Left renal pelvis (tissue), 4 donors: Measurements from ENCODE around the gene KRT33A. TPM values are rescaled to one million over a fixed set of nuclear protein-coding genes. Genes with fewer than 3 reads are reported as not detected.

ENCODE experiments used
- DNase-seq, 4 donors: peaks; one replicate each; pipeline ENCODE4 v3.0.0-alpha.2; 2013; ENCODE audit warnings: low read depth in 4 of 4, low spot score in 3 of 4
- polyA plus RNA-seq, 4 donors: library from polyadenylated mRNA; unstranded; fragments of 120-200 nt; gene quantifications; one replicate each; pipeline ENCODE4 v1.2.1, GENCODE V29; 2013; ENCODE audit not compliant: insufficient read length in 4 of 4

Gene KRT33A
- polyA plus RNA-seq, 4 donors, result not detected

- no peak for DNase-seq
Measured at GRCh38 chr17:41332239-41332638, 18.4 kb downstream of the KRT33A start.

DNA sequence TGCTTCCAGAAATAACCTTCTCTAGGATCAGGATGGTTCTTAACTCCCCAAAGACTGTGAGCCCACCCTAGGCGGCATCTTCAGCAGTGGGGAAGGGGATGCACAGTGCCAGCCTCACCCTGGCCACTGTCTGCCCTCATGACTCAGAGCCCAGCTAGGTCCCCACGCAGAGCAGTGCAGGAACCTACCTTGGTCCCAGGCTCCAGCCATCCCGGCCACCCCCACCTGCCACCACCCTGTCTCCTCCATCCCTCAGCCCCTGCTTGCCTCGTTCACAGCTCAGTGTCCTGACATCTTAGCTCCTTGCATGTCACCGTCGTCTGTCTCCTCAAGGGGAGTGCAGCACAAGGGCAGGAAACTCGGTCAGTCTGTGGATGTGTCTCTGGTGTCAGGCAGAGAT lies 19.0 kb downstream of the KRT33A start:
- no peak for DNase-seq

GRCh38 chr17:41329279-41329948 lies 21.2 kb downstream of the KRT33A start:
- no peak for DNase-seq

- DNase-seq, result no peak
Measured at GRCh38 chr17:41328207-41328606, 22.4 kb downstream of the KRT33A start.

- no peak for DNase-seq
Measured at GRCh38 chr17:41327411-41328120, 23.1 kb downstream of the KRT33A start.

DNA sequence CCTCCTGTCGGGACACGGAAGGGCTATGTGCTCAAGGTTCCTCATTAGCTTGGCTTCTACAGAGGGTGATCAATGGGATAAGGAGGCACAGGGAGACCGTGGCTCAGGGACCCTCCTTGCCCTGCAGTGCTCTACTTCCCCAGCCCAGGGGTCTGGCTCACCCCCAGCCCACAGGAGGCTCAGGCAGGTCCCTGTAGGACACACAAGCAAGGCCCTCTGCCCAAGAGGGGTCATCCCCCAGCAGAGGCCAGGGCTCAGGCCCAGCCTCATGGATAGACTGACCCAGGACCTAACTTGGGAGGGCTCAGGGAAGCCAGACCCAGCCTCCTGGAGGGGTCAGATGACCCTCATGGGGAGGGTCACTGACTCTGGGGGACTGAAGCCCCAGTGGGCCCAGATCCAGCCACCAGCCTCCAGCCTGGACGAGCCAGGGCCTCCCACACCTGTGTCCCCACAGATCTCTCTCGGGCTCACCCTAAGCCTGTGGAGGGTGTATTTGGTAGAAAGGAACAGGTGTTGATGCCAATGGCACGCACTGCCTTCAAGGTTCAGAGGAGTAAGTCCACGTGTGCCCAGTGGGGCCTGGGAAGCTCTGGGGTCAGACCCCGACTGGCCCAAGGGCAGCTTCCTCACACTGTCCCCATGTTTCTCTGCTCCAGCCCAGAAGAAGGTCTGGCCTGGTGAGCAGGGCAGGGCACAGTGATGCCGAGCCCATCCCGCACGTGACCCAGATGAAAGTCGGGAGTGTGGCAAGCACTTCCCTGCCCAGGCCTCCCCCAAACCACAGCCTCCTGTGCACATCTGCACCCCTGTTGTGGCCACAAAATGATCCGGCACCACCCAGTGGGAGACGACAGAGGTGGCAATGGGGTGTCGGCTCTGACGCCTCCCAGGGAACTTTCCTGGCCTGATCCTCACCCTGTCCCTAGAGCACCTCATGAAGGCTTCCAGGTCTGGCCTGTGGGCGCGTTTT lies 24.2 kb downstream of the KRT33A start:
- DNase-seq, result no peak

GRCh38 chr17:41325611-41326010 lies 25.0 kb downstream of the KRT33A start:
- no peak for DNase-seq

- DNase-seq, result no peak
Measured at GRCh38 chr17:41325126-41325525, 25.5 kb downstream of the KRT33A start.

DNA sequence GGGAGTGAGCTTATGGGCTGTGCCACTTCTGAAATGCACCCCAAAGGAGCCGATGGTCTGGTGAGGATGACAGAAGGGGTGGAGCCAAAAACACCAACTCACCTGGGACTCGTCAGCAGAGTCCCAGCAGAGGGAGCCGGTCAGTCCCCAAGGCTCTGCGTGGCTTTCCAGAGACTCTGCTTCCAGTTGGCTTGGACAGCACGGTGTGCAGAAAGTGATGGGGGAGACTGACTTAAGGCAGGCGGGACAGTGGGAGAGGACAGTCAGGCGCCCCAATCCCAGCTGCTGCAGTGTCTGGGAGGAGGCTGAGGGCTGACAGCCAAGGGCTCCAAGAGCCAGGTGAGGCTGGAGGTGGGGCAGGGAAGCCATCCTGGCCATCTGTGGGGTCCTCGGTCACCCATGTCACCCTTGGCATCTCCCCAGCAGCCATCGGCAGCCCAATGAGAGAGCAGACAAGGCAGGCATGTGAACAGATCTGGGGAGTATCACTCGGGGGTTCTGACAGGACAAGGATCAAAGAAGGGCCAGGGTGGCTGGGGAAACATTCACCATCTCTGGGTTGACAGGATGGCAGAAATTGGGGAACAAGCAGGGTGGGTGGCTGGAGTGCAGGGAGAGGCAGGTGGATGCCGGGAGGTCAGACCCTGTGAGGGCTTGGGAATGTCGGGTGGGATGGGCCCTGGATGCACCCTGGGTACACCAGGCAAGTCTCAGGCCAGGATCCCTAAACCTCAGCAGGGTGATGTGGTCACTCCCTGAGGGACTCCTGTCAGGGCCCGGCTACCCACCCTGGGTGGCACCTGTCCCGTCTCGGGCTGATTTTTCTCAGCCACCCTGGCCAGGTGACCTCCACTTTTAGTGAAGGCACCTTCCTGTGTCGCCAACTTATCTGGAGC lies 26.2 kb downstream of the KRT33A start:
- DNase-seq, result no peak

DNA sequence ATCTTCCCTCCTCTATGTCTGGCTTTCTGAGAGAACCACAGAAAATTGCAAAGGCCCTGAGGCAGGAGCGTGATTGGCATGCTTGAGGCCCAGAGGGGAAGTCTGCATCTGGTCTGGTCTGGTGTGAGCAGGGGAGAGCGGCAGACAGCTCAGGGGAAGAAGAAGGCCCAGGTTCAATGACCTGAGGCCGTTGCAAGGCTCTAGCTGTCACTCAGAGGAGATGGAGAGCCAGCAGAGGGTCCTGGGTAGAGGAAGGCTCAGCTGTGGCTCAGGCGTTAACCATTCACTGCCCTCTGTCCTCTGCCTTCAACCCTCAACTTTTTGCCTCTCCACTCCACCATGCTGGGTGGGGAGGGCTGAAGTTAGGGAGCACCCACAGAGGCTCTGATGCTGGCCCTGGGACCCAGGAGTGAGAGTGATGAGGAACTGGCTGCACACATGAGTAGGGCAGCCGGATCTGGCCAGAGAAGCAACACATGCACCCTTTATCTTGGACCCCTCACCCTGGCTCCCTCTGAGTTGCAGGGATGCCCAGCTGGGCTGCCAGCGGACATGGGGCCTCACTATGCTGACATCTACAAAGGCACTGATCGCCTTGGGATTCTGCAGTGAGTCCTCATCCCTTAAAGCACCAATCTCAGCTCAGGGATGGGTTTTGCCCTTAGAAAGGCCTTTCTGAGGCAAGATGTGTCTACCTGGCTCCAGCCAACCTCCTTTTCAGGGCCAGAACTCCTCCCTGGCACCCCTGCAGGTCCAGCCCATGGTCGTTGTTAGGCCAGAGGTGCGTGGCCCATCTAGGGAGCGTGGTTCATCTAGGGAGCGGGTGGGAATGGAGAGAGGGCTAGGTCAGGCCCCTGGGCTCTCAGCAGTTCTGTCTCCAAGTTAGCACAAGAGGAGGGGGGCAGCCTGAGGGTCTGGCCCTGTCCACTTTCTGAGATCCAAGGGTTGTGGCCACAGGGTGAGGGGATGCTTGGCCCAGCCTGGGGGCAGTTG lies 27.4 kb downstream of the KRT33A start:
- DNase-seq, result no peak

DNA sequence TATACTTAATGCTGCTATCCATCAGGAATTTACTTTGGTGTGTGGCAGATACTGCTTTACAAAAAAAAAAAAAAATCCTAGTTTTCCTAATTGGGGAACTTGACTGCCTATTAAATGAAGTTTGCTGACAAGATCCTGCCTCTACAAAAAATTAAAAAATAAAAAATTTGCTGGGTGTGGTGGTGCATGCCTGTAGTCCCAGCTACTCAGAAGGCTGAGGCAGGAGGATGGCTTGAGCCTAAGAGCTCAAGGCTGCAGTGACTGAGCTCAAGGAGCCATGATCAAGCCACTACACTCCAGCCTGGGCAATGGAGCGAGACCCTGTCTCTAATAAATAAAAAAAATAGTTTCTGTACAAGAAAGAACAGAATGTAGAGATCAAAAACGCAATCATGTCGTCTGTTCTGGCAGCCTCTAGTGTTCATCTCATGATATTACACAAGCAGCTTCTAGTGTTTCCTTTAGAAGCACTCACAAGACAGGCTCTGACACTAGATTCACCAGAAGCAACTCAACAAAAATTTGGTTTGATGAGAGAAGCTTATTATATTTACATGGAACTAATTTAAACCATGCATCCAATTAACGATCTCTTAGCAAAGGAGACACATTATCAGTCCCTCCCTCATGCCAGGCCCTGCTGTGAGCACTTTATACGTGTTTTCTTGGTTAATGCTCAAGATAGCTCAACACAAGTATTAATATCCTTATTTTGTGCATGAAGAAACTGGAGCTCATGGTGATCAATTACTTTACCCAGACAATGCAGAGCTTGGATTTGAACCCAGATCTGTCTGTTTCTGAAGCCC lies 28.3 kb downstream of the KRT33A start:
- no peak for DNase-seq

DNA sequence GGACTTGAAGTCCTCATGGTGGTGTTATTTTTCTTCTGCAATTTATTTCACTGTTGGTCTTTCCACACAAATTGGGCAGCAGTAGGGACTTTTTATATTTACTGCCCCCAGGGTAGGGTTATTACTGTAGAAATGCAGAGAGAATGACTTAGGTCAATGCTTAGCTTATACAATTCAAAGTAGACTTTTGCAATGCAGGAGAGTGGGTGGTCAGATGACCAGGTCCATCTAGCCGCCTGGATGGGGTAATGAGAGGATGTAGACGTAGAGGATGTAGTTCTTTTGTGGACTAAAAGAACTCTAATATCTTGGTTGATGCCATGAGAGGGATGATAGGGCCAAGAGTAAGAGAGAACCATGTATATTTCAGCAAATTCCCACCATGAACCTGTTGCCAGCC lies 32.4 kb downstream of the KRT33A start:
- no peak for DNase-seq

DNA sequence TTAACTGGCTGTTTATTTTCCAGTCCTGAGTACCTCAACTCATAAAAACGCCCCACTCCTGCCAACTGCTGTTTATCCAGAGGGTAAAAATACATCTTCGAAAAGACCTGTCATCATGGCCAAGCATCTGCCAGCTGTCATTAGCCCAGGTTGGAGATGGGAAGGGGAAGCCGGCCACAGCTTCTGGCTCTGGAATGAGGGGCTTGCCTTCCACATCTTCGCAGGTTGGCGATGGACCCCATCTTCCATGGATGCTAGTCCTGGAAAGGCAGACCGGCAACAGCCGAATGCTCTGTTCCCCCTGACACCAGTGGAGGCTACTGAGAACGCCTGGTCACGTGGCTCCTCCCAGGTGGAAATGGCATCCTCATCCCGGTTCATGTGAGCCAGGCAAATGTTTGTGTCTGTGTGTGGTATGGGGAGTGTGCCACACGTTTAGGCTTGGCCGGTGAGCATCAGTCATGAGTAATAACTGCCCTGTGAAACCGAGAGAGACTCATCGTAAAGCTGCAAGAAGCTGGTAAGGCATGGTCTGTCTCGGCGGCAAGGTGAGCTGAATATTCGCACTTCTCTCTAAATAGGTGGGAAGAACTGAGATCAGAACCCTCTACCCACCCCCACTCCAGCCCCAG lies 34.7 kb downstream of the KRT33A start:
- no peak for DNase-seq

- no peak for DNase-seq
Measured at GRCh38 chr17:41315204-41315794, 35.3 kb downstream of the KRT33A start, which contains the start of gene KRTAP17-1. KRTAP17-1 (minus strand) TSS chr17:41315710; CDS start chr17:41315650, 60 bp downstream.

DNA sequence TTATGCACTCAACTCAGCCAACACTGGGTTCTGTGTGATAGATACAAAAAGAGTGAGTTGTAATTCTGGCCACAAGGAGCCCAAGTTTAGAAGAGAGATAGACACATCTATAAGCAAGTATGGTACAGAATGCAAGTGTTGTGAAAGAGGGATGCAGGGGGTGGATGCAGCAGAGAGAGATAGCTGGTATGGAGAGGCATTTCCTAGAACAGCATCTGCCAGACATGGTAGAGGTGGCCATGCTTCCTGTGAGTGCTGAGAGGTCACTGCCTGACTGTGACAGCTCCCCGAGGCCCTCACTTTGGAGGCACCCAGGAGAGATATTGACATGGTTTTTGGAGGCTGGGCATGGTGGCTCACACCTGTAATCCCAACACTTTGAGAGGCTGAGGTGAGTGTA lies 39.5 kb downstream of the KRT33A start:
- no peak for DNase-seq

GRCh38 chr17:41308918-41309359 lies 41.7 kb downstream of the KRT33A start, which contains the start of gene KRTAP16-1:
KRTAP16-1 (minus strand) TSS chr17:41309309; CDS start chr17:41309253, 56 bp downstream.
- no peak for DNase-seq
